Measurements from ENCODE around the gene TXNDC17. TPM values are rescaled to one million over a fixed set of nuclear protein-coding genes. Genes with fewer than 3 reads are reported as not detected.

TXNDC17 gene
- total and polyA plus RNA-seq, 2 of the 4 experiments (the other 2 are of a cell fraction), result 45.0 to 494 TPM

- DNase-seq, result no peak
- H3K4me1 ChIP-seq (ENCODE audit: control insufficient read depth, insufficient read depth, low read length), result peaks cover 12% of the 10 kb centered on the region
- H3K9ac ChIP-seq (ENCODE audit: low read depth, low read length), result no peak overlapping the region
- H2AK9ac ChIP-seq (replicated peaks; ENCODE audit: low read depth, low read length, poor library complexity), result peak overlapping the region; percentile 17
- H4K20me1 ChIP-seq (ENCODE audit: insufficient read depth, low read length), result peaks cover 4% of the 10 kb centered on the region; the same call in 1 of the 2 replicates
- H3K36me3 ChIP-seq (ENCODE audit: control insufficient read depth, insufficient read depth, low read length), result peaks cover 22% of the 10 kb centered on the region
- H2BK5ac ChIP-seq (ENCODE audit: low read depth, low read length, poor library complexity, severe bottlenecking), result peak overlapping the region; percentile 69
- H2BK120ac ChIP-seq (ENCODE audit: low read depth, low read length), result peak overlapping the region; percentile 68
- H3K27me3 ChIP-seq (ENCODE audit: control insufficient read depth, insufficient read depth, low read length), result no peaks in the 10 kb centered on the region
- H3K9me1 ChIP-seq (ENCODE audit: insufficient read depth, low read length), result peaks cover 3% of the 10 kb centered on the region
- H2BK15ac ChIP-seq (ENCODE audit: low read depth, low read length), result peak overlapping the region; percentile 85; the same call in 2 of the 3 replicates
- dilution Hi-C loops (cut with HindIII; ENCODE audit: low sequenced_read_pairs, unreplicated experiment) (no loop called here), in situ Hi-C loops (cut with MboI; ENCODE audit: low sequenced_read_pairs) (no loop called here), intact Hi-C loops (cut with micrococcal nuclease) (no loop called here)
- H3K27ac ChIP-seq (ENCODE audit: insufficient read depth, low read length), result peak overlapping the region; percentile 75; the same call in 1 of the 2 replicates
- H3K9me3 ChIP-seq (ENCODE audit: control insufficient read depth, insufficient read depth, low read length), result no peaks in the 10 kb centered on the region
- no peak for TF ChIP-seq MAZ (IDR thresholded peaks at IDR 0.05; ENCODE audit: borderline replicate concordance, low read depth, low read length)
- TF ChIP-seq RCOR1 (IDR thresholded peaks at IDR 0.05; ENCODE audit: insufficient replicate concordance, low read length), result no peak
- TF ChIP-seq NFE2L2 (IDR thresholded peaks at IDR 0.05; ENCODE audit: low read depth, low read length), result no peak
- TF ChIP-seq CEBPB (IDR thresholded peaks at IDR 0.05; ENCODE audit: low read depth, low read length), result no peak
- TF ChIP-seq USF2 (IDR thresholded peaks at IDR 0.05; ENCODE audit: low read depth, low read length), result no peak
- no peak for TF ChIP-seq MXI1 (IDR thresholded peaks at IDR 0.05; ENCODE audit: borderline replicate concordance, low read depth, low read length)
- TF ChIP-seq RFX5 (IDR thresholded peaks at IDR 0.05; ENCODE audit: low read depth, low read length), result no peak
- no peak for TF ChIP-seq CHD1 (IDR thresholded peaks at IDR 0.05; ENCODE audit: low read depth, low read length)
- TF ChIP-seq RAD21 (IDR thresholded peaks at IDR 0.05; ENCODE audit: low read length), result no peak
- no peak for TF ChIP-seq BHLHE40 (IDR thresholded peaks at IDR 0.05; ENCODE audit: low read depth, low read length)
- TF ChIP-seq CTCF (conservative IDR thresholded peaks at IDR 0.05; ENCODE audit: low read depth, low read length), result no peak
- no peak for TF ChIP-seq POLR2A (IDR thresholded peaks at IDR 0.05; ENCODE audit: low read depth, low read length)
- no peak for TF ChIP-seq MAFK (IDR thresholded peaks at IDR 0.05; ENCODE audit: low read depth, low read length)
- TF ChIP-seq FOS (IDR thresholded peaks at IDR 0.05; ENCODE audit: low read depth, low read length), result no peak
- TF ChIP-seq SMC3 (IDR thresholded peaks at IDR 0.05; ENCODE audit: low read depth, low read length), result no peak
- no peak for TF ChIP-seq ELK1 (IDR thresholded peaks at IDR 0.05; ENCODE audit: borderline replicate concordance, low read depth, low read length)
- no peak overlapping the region; the same call in 1 of the 2 replicates for H3K56ac ChIP-seq (ENCODE audit: extremely low read depth, insufficient read depth, low read length)
- peaks cover 17 to 44% of the 10 kb centered on the region in 2 experiments for H3K79me1 ChIP-seq (ENCODE audit: low read depth in 1 of 2, low read length in 2 of 2)
- peak overlapping the region; percentile 84 for H3K18ac ChIP-seq (ENCODE audit: low read depth, low read length)
- POLR2A ChIA-PET (ENCODE audit: unreplicated experiment), result interaction anchor here (0.9 kb wide), 1 partner anchor 14 kb away, joined by 3 read pairs; the partner anchor contains the start of genes KIAA0753 and TXNDC17
- peak overlapping the region; percentile 88; the same call in 1 of the 2 replicates for H3K4me2 ChIP-seq (ENCODE audit: low read depth, low read length)
- 0 out of 2 replicates have a peak overlapping the region, but pooled peaks have one; percentile 68 for H4K5ac ChIP-seq (ENCODE audit: low read depth, low read length)
- peak overlapping the region; percentile 72; the same call in 1 of the 2 replicates for H4K91ac ChIP-seq (ENCODE audit: insufficient read depth, low read depth, low read length)
- BruUV-seq (replicated peaks), result no TSS peak
- peak overlapping the region; percentile 76; the same call in 1 of the 2 replicates for H3K4ac ChIP-seq (ENCODE audit: low read depth, low read length)
- no peak overlapping the region for H2AK5ac ChIP-seq (ENCODE audit: low read depth, low read length)
- H4K8ac ChIP-seq (ENCODE audit: low read depth in 2 of 2, low read length in 2 of 2), result peak overlapping the region in 1 of 2 experiments; percentile 29; a peak in 3 of 4 replicates
- peak overlapping the region; percentile 35; the same call in 1 of the 2 replicates for H3K23ac ChIP-seq (ENCODE audit: low read depth, low read length)
- no peak overlapping the region for H2AFZ ChIP-seq (replicated peaks; ENCODE audit: low read length, poor library complexity)
- H3K14ac ChIP-seq (replicated peaks; ENCODE audit: low read depth, low read length), result peak overlapping the region; percentile 70
- CTCF ChIA-PET, result no interaction called here
- H2BK20ac ChIP-seq (ENCODE audit: low read depth, low read length), result no peak overlapping the region; the same call in 1 of the 2 replicates
- no CpG with 5 or more reads among the region's 6 CpGs for WGBS, 2 experiments (ENCODE audit: extremely low coverage in 2 of 2, insufficient read length in 1 of 2)
- no peak overlapping the region for H3K4me3 ChIP-seq (ENCODE audit: insufficient read depth, low read depth, low read length)
- ATAC-seq (ENCODE audit: low read depth), result peak; percentile 61
Measured at GRCh38 chr17:6626616-6627015, 14.2 kb upstream of the TXNDC17 start.

Data from IMR-90 (cell line).